Ovary (tissue), 3 donors: Measurements from ENCODE around the gene NOL9.
"Not testable (repeated sequence)": the region's sequence is repeated elsewhere in the genome, so short reads cannot be mapped to it uniquely, and the experiment has no call there.

Experiments used
- CTCF ChIP-seq, 3 donors: fragments of 450-650 bp in 2 of 3; fragments of 200-600 bp in 1 of 3; IDR thresholded peaks; one replicate each; pipeline versions ENCODE4 v1.5.1 to v1.8.0; 2016 to 2022; ENCODE audit warnings: antibody characterized with exemption in 3 of 3, mild to moderate bottlenecking in 1 of 3
- EP300 ChIP-seq: sonication (generic); formaldehyde crosslinking; IDR thresholded peaks from one replicate; pipeline ENCODE4 v1.6.1; 2017; ENCODE audit warnings: antibody characterized with exemption
- POLR2A ChIP-seq: fragments of 450-650 bp; IDR thresholded peaks from one replicate; pipeline ENCODE4 v1.6.1; 2017; ENCODE audit warnings: antibody characterized with exemption, mild to moderate bottlenecking, moderate library complexity
- donor health status: DM: no; HTN: no; CAD: no.

GRCh38 chr1:6599991-6600390 is 45.7 kb upstream of the NOL9 start:
- TF ChIP-seq CTCF (IDR thresholded peaks at IDR 0.05); EP300; POLR2A: not testable (repeated sequence)
